Adrenal gland (tissue), 5 donors: ENCODE data around the gene CDK6.

Experiments
- POLR2A ChIP-seq, 2 donors: fragments of 450-650 bp; IDR thresholded peaks; one replicate each; pipeline ENCODE4 v1.6.1; 2017; ENCODE audit warnings: antibody characterized with exemption in 2 of 2, mild to moderate bottlenecking in 2 of 2, moderate library complexity in 1 of 2
- TF ChIP-seq, protein P1 (sequence below), 6 experiments: fragments of 450-650 bp in 4 of 6; fragments of 200-600 bp in 2 of 6; sonication (generic) in 1 of 6; IDR thresholded peaks; 1 replicate in 5 of 6; 2 replicates in 1 of 6; pipeline versions ENCODE4 v1.5.1 to v1.8.0; 2016 to 2021; ENCODE audit warnings: antibody characterized with exemption in 6 of 6, mild to moderate bottlenecking in 2 of 6, moderate library complexity in 1 of 6
- donor health status: DM: no; HTN: no; CAD: no.

DNA sequence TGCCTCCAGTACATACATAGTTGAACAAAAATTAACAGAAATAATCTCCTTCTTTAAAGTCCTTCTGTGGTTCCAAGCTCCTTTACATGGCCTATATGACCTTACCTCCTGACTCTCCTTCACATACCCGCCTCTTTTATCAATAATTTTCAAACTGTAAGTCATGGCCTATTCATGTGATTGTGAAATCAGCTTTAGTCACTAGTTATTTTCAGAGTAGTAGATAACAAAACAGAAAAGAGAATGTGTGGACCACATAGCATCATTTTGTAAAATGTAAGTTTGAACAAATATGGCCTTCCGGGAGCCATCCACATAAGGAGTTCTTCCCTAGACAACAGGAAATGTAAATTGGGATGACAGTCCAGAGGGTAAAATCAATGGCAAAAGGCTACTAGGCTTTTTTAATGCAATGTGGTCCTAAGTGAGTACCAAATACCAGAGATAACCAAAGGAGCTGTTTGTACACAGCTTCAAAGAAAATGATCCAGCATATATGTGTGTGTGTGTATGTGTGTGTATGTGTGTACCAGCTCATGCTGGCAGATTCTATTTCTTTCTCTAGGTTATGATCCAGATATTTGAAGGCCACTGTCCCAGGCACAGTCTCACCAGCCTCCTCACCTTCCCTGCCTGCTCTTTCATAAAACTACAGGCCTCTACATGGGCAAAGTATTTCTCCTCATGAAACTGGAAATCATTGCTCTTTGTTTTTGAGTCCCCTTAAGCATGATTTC is 233.9 kb downstream of the CDK6 start:
- TF ChIP-seq, protein P1, sequence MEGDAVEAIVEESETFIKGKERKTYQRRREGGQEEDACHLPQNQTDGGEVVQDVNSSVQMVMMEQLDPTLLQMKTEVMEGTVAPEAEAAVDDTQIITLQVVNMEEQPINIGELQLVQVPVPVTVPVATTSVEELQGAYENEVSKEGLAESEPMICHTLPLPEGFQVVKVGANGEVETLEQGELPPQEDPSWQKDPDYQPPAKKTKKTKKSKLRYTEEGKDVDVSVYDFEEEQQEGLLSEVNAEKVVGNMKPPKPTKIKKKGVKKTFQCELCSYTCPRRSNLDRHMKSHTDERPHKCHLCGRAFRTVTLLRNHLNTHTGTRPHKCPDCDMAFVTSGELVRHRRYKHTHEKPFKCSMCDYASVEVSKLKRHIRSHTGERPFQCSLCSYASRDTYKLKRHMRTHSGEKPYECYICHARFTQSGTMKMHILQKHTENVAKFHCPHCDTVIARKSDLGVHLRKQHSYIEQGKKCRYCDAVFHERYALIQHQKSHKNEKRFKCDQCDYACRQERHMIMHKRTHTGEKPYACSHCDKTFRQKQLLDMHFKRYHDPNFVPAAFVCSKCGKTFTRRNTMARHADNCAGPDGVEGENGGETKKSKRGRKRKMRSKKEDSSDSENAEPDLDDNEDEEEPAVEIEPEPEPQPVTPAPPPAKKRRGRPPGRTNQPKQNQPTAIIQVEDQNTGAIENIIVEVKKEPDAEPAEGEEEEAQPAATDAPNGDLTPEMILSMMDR (IDR thresholded peaks at IDR 0.05), result no peak
- TF ChIP-seq POLR2A (IDR thresholded peaks at IDR 0.05), result no peak
